Measurements from ENCODE around the gene PRRT2.
A peak's percentile ranks its signal among the peaks of the same experiment; 100 is the strongest.
"Not testable (repeated sequence)": the region's sequence is repeated elsewhere in the genome, so short reads cannot be mapped to it uniquely, and the experiment has no call there.

The PRRT2 gene

DNA sequence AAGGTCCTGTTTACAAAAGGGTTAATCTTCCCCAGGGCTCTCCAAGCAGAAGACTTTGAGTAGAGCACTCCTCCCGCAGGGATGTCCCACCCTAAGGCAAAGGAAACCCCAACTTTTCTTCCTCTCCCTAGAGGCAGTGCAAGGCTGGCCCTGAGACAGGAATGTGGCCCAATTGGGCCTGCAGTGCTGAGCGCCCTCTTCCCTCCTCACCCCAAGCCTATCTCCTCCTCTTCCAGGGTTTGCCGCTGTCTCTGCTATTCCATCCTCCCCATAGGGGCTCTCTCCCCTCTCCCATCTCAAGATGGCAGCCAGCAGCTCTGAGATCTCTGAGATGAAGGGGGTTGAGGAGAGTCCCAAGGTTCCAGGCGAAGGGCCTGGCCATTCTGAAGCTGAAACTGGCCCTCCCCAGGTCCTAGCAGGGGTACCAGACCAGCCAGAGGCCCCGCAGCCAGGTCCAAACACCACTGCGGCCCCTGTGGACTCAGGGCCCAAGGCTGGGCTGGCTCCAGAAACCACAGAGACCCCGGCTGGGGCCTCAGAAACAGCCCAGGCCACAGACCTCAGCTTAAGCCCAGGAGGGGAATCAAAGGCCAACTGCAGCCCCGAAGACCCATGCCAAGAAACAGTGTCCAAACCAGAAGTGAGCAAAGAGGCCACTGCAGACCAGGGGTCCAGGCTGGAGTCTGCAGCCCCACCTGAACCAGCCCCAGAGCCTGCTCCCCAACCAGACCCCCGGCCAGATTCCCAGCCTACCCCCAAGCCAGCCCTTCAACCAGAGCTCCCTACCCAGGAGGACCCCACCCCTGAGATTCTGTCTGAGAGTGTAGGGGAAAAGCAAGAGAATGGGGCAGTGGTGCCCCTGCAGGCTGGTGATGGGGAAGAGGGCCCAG, 1.0 kb downstream of the PRRT2 start:
- peak; percentile 48 for DNase-seq (ENCODE audit: low spot score)

DNA sequence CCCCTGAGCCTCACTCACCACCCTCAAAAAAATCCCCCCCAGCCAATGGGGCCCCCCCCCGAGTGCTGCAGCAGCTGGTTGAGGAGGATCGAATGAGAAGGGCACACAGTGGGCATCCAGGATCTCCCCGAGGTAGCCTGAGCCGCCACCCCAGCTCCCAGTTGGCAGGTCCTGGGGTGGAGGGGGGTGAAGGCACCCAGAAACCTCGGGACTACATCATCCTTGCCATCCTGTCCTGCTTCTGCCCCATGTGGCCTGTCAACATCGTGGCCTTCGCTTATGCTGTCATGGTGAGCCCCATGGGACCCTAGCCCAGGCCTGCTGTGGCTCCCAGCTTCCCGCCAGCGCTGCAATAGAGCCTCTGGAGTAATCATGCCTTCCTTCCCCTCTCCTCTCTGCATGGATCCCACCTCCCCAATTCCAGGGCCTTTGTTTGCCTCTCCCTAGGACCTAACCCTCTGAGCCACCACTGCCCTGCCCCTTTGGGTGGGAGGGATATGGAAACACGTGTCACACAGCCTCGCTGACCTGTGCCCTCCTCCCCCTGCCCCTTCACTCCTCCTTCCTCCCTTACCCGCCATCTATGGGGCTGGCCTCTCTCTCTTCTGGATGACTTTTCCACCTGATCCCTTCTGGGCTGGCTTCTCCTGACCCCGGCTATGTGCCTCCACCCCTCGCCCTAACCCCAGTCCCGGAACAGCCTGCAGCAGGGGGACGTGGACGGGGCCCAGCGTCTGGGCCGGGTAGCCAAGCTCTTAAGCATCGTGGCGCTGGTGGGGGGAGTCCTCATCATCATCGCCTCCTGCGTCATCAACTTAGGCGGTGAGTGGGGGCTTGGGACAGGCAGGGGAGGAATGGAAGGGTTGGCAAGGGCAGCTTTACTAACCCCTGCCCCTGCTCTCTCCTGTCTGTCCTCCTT, 1.9 kb downstream of the PRRT2 start:
- no peak for DNase-seq (ENCODE audit: low spot score)

DNA sequence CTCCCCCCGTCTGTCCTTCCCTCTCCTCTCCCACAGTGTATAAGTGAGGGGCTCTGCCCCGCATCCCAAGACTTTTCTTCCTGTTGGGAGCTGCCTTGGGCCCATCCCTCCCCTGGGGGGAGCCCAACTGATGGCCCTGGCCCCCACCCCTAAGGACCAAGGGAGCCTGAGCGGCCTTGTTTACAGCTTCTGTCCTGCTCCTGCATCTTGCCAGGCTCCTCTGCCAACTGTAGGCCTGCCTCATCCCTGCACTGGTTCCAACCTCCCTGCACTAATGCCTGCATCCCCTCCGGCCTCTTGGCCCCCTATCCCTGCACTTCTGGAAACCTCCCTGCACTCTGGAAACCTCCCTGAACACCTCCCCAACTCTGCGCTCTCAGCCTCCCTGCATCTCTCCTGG, 2.6 kb downstream of the PRRT2 start:
- peak; percentile 52 for DNase-seq (ENCODE audit: low spot score)

DNA sequence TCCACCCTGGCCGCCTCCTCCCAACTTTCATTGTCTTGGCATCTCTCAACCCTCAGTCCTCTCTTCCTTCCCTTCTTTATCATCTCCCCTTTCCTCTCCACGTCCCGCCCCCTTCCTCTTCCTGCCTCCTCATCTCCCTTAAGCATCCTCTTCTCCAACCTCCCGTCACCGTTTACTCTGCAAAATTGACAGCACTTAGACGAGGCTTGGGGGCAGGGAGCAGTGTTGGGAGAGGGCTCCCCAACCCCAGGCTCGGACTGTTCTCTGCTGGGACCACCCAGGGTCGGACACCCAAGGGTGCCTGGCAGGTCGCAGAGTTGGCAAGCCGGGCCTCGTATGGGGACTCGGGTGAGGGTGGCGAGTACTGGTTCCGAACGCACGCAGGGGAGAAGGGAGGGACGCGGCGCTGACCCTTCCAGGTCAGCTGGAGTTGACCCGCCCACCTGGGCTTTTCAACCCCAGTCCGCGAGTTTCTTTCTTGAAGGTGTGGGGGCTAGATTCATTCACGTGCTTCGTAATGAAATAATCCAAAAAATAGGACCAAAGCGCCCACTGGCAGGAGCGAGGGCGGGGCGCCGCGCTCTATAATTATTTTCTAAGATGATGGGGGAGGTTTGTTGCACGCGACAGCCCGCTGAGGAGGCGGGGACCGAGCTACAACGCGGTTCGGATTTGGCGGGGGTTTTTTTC, 3.2 kb downstream of the PRRT2 start:
- DNase-seq (ENCODE audit: low spot score) = peak; percentile 60

DNA sequence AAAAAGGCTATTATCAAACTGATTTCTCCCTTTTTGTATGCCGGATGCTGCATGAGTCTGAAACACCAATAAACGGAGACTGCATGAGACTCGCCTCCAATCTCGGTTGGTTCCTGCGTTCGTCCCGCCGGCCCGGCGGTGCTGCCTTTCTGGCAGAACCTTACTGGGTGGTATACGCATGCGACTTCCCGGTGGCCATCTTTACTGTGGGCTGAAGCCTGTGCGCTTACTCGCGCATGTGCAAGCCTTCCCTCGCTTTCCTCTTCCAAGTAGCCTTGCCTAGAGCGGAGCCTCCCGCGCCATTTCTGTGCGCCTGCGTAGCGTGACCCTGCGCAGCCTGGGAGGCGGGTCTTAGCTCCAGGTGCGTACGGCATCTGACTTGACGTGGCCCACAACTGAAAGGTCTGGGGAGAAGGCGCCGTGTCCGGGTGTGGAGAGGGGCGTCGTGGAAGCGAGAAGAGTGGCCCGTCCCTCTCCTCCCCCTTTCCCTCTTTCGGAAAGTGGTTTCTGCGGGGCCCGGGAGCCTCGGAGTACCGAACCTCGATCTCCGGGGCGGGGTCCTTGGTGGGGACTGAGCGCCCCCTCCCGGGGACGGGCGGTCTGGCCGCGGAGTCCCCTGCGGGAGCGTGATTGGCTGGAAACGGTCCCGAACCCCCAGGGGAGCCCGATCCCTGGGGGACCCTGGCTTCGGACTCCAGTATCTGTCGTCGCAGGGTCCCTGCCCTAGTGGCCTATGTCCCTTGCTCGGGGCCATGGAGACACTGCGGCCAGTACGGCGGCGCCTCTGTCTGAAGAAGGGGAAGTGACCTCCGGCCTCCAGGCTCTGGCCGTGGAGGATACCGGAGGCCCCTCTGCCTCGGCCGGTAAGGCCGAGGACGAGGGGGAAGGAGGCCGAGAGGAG, 4.0 kb downstream of the PRRT2 start, which contains the start of gene PAGR1:
PAGR1 (plus strand) TSS at position 360 of the 901 bp plus-strand sequence; CDS start at position 734, 374 bp downstream.
- peak; percentile 99 for DNase-seq (ENCODE audit: low spot score)

DNA sequence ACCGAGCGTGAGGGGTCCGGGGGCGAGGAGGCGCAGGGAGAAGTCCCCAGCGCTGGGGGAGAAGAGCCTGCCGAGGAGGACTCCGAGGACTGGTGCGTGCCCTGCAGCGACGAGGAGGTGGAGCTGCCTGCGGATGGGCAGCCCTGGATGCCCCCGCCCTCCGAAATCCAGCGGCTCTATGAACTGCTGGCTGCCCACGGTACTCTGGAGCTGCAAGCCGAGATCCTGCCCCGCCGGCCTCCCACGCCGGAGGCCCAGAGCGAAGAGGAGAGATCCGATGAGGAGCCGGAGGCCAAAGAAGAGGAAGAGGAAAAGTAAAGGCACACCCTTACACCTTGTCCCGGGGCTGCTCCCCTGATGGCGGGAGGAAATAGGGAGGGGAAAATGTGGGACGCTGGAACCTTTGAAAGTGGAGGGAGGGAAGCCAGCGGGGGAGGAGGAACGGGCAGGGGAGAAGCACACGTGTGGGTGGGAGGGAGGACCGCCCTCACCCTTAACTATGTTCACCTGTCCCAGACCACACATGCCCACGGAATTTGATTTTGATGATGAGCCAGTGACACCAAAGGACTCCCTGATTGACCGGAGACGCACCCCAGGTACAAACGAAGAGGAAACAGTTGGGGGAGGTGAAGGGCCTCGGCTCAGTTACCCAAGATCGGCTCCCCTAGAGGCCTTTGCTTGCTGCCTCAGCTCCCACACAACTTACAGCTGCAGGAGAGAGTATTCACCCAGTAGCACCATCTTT, 4.9 kb downstream of the PRRT2 start:
- DNase-seq (ENCODE audit: low spot score) = peak; percentile 52

DNA sequence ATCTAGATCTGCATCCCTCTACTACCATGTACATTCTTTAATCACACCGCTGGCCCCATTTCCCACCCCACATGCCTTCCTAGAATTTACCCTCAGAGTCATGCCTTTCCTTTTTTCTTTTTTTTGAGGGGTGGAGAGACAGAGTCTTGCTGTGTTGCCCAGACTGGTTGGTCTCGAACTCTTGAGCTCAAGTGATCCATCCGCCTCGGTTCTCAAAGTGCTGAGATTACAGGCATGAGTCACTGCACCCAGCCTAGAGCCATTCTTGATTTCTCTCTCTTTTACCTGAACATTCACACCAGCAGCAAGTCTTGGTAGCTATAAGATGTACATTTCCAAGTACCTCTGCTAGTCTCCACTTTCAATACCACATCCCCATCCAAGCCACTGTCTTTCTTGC, 6.1 kb downstream of the PRRT2 start:
- DNase-seq (ENCODE audit: low spot score) = no peak

DNA sequence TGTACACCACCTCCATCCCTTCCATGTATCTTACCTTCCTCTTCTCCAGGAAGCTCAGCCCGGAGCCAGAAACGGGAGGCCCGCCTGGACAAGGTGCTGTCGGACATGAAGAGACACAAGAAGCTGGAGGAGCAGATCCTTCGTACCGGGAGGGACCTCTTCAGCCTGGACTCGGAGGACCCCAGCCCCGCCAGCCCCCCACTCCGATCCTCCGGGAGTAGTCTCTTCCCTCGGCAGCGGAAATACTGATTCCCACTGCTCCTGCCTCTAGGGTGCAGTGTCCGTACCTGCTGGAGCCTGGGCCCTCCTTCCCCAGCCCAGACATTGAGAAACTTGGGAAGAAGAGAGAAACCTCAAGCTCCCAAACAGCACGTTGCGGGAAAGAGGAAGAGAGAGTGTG, 7.5 kb downstream of the PRRT2 start:
- peak; percentile 59 for DNase-seq (ENCODE audit: low spot score)

DNA sequence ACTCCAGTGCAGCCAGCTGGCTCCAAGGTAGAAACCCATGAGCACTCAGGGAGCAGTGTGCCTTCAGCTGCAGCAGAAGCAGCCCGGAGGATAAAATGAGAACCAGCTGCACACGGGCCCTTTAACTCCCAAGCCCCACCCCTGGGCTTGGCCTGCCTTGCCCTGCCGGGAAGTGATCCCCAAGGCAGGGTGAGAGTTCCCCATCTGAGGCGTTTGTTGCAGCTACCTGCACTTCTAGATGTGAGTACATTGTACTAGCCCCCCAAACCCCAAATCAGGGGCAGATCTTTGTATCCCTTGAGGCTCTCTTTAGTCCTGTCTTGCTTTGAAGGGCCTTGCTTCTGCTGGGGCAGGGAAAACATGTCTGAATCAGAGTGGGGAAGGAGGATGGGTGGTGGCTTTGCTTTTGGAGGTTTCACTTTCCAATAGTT, 8.3 kb downstream of the PRRT2 start, which contains the start of gene MVP:
MVP (plus strand) TSS at position 192 of the 431 bp plus-strand sequence. CDS start 10,088 bp downstream, outside the sequence.
- peak; percentile 59 for DNase-seq (ENCODE audit: low spot score)

DNA sequence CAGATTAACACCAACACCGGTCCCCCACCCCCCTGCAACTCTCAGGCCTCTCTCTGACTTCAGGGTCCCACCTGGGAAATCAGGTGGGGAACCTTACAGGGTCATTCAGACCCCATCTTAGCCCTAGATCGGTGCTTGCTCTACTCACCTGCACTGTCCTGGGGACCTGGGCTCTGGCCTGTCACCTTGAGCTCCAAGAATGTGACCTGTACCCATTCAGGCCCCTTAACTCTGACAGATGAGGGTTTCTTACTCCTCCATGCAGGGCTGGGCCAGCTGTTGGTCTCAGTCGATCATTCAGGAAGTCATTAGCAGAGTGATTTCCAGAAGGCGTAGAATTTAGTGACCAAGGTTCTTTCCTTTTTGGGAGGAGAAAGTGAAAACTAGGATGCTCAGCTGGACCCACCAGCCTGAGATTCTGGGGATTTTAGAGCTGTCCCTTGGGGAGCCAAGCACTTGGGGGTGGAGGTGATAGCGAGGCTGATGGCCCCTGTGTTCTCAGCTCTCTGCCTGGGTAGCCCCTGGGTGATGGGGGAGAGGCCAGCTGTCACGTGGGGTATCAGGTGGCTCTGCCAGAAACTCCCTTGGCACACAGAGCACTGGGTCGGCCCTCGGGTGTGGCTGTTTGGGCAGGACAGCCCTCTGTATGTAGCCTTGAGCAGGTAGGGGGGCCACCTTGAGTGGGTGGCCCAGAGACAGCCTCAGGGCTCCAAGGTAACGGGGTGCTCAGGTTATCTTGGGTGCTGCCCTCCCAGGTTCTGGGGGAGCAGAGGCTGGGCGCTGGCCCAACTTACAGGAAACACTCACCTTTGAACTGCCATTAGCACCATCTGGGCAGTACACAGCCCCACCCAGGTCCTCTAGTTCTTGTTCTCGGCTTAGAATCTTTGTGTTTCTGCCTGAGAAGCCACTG, 9.0 kb downstream of the PRRT2 start:
- no peak for DNase-seq (ENCODE audit: low spot score)

DNA sequence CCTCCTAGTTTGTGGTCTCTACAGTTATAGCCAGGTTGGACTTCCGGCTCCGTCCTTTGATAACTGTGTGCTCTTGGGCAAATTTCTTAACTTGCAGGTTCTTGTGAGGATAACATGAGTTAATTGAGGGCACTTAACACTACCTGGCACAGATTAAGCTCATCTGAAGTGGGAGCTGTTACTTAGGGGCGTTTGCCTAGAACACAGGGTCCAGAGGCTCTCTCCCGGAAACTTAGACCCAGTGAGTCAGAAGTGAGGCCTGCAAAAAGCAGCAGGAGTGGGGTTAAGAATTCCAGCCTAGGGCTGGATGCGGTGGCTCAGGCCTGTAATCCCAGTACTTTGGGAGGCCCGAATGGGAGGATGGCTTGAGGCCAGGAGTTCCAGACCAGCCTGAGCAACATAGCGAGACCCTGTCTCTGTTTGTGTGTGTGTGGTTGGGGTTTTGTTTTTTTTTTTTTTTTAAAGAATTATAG, 9.7 kb downstream of the PRRT2 start:
- no peak for DNase-seq (ENCODE audit: low spot score)

DNA sequence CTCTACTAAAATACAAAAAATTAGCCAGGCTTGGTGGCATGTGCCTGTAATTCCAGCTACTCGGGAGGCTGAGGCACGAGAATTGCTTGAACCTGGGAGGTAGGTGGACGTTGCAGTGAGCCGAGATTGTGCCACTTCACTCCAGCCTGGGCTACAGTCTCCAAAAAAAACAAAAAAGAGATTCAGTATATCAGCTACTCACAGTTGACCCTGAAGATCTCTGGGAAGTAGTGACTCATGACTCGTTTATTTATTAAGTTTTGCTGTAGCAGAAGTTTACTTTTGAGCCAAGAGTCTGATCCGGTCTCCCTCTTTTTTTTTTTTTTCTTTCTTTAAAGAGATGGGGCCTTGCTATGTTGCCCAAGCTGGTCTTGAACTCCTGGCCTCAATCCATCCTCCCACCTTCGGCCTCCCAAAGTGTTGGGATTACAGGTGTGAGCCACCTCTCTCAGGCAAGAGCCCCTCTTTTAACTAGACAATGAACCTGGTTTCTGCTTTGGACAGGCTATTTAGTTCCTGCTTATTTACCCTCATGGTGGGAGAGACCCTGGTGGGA, 12.7 kb downstream of the PRRT2 start:
- no peak for DNase-seq (ENCODE audit: low spot score)

DNA sequence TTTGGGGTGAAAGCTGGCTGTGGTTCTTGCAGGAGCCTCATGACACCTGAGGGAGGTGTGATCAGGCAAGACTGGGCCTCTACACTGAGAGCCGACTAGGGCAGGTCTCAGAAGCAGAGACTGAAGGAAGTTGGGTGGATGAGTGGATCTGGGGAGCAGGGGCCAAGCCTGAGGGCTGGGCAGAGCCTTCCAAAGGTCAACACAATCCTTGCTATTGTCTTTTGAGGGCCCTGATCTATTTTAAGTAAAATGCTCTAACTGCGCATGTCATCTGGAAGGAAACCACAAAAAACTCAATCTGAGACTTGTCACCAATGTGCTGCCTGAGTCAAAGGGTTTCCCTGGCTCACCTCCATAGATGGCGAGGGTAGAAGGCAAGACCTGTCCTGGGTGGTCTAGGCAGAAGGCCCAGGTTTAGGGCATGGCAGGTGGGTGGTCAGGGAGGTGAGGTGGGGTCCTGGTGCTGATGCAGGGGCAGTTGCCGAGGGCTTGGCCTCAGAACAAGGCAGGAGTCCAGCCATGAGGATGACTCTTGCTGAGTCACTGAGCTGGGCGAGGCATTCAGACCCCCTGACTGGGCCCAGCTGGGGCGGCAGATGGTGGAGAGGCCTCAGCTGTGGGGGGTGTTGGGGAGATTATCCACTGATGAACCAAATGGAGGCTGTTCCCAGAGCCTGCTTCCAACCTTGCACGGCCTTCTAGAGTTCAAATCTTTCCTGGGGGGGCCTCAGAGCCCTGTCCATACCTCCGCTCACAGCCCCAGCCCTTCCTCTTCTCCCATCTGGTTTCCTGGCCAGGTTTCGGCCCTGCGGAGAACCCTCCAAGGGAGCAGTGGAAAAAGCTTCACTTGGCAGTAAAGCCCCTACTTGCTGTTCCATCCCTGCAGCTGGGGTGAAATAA, 13.4 kb downstream of the PRRT2 start:
- DNase-seq (ENCODE audit: low spot score) = peak; percentile 98

DNA sequence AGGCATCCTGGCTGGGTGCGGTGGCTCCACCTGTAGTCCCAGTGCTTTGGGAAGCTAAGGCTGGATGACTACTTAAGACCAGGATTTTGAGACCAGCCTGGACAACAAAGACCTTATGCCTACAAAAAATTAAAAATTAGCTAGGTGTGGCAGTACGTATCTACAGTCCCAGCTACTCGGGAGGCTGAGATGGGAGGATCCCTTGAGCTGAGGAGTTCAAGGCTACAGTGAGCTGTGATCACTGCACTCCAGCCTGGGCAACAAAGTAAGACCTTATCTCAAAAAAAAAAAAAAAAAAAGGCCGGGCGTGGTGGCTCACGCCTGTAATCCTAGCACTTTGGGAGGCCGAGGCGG, 14.3 kb downstream of the PRRT2 start:
- DNase-seq (ENCODE audit: low spot score) = no peak

DNA sequence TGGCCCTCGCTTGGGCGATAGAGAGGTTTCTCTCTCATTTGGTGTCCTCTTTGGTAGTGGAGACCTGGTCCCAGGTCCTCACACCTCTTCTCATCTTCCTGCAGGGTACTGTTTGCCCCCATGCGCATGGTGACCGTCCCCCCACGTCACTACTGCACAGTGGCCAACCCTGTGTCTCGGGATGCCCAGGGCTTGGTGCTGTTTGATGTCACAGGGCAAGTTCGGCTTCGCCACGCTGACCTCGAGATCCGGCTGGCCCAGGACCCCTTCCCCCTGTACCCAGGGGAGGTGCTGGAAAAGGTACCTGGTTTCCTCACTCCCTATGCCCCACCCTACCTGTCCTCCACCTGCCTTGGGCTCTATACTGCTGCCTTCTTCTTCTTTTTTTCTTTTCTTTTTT, 18.8 kb downstream of the PRRT2 start:
- no peak for DNase-seq (ENCODE audit: low spot score)

DNA sequence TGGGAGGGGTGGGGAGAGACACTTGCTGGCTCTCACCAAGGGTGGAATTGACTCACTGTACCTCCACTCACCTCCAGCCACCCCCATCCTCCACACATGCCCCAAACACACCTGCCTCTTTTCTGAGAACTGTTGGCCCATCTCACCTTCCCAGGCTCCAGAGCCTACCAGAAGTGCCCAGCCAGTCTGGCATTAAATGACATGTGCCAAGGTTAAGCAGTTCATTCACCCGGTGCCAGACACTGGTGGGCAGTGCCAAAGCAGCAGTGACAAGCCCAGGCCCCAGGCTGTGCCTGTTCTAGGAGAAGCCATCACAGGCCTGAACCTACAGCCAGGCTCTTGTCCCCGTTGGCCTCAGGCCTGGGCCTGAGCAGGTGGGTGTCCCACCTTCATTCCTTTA, 19.5 kb downstream of the PRRT2 start:
- DNase-seq (ENCODE audit: low spot score) = peak; percentile 81

DNA sequence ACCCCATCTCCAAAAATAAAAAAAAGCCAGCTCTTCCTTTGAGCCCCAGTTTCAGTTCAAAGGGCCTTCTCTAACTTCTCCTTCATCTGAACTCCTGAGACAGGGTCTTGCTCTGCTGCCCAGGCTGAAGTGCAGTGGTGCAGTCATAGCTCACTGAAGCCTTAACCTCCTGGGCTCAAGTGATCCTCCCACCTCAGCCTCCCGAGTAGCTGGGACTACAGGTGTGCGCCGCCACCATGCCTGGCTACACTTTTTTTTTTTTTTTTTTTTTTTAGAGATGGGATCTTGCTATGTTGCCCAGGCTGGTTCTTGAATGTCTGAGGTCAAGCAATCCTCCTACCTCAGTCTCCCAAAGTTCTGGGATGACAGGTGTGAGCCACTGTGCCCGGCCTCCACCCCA, 21.2 kb downstream of the PRRT2 start:
- DNase-seq (ENCODE audit: low spot score) = not testable (repeated sequence)

DNA sequence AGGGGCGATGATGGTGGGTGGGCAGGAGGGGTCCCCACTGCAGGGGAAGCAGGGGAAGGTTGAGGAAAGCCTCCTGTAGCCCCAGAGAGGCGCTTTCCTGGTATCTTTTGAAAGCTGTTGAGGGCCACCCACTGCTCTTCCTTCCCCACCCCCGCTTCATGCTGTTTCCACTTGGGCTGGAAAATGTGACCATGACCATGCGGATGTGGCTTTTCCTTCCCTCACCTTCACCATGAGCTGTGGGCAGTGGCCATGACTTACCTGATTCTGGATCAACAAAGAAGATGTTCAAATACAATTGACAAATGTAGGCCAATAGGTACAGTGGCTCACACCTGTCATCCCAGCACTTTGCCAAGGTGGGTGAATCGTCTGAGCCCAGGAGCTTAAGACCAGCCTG, 22.1 kb downstream of the PRRT2 start:
- no peak for DNase-seq (ENCODE audit: low spot score)
